Keratinocyte (primary cell): Measurements from ENCODE around the gene SMC5.

Experiments used
- EZH2 ChIP-seq: IDR thresholded peaks from one replicate; pipeline ENCODE4 v1.6.1; 2012; ENCODE audit warnings: inconsistent platforms, mild to moderate bottlenecking, low read length, moderate library complexity
- TF ChIP-seq, protein P1 (sequence below), 3 experiments: IDR thresholded peaks in 1 of 3; conservative IDR thresholded peaks in 1 of 3; optimal IDR thresholded peaks in 1 of 3; 2 replicates in 2 of 3; 3 replicates in 1 of 3; pipeline versions ENCODE3 to v1.5.1; 2011; ENCODE audit warnings: low read length in 3 of 3, mild to moderate bottlenecking in 3 of 3, moderate library complexity in 2 of 3, control low read depth in 1 of 3, inconsistent platforms in 1 of 3; ENCODE audit not compliant: insufficient read depth in 2 of 3; ENCODE audit errors: extremely low read depth in 1 of 3

DNA sequence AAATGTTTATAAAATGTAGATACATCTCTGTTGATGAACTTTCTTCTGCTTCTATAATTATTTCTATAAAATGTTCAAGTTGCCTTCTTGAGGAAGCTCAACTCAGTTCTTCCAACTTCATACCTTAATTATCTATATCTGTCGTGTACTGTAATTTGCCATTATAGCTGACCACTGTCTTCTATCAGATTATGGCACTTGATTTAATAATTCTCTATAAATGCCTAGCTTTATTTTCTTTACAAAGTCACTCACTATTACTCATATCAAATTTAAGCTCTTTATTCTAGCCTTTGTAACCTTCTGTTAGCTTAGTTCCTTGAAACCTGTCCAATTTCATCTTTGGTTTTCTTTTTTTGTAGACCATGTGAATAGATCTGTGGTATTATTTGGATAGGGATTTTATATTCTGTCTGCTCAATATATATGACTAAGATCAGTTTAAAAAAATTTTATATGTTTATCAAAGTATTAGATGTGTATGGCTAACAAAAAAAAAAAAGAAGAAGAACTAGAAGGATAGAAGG lies 39.5 kb downstream of the SMC5 start:
- TF ChIP-seq, protein P1, sequence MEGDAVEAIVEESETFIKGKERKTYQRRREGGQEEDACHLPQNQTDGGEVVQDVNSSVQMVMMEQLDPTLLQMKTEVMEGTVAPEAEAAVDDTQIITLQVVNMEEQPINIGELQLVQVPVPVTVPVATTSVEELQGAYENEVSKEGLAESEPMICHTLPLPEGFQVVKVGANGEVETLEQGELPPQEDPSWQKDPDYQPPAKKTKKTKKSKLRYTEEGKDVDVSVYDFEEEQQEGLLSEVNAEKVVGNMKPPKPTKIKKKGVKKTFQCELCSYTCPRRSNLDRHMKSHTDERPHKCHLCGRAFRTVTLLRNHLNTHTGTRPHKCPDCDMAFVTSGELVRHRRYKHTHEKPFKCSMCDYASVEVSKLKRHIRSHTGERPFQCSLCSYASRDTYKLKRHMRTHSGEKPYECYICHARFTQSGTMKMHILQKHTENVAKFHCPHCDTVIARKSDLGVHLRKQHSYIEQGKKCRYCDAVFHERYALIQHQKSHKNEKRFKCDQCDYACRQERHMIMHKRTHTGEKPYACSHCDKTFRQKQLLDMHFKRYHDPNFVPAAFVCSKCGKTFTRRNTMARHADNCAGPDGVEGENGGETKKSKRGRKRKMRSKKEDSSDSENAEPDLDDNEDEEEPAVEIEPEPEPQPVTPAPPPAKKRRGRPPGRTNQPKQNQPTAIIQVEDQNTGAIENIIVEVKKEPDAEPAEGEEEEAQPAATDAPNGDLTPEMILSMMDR (optimal IDR thresholded peaks at IDR 0.05 in 1 of 3, IDR thresholded peaks at IDR 0.05 in 1 of 3, conservative IDR thresholded peaks at IDR 0.05 in 1 of 3; ENCODE audit: extremely low read depth in 1 of 3, insufficient read depth in 2 of 3, low read length in 3 of 3) = no peak
- no peak for TF ChIP-seq EZH2
